Heart right ventricle (tissue), 16 donors: ENCODE results near the gene TIGD7. TPM values are rescaled to one million over a fixed set of nuclear protein-coding genes. Genes with fewer than 3 reads are reported as not detected.

Source experiments
- ATAC-seq, 8 donors: fragments of 200-7000 bp; cut with Tn5 transposase; one replicate each; pipeline ENCODE4 v1.9.1; 2020; ENCODE audit warnings: mild to moderate bottlenecking in 8 of 8, moderate library complexity in 8 of 8, moderate number of reproducible peaks in 1 of 8
- DNase-seq, 2 donors: peaks; one replicate each; pipeline ENCODE4 v3.0.0-alpha.2; 2020
- H3K27ac ChIP-seq, 10 donors: fragments of 200-600 bp; sonication (generic) in 2 of 10; one replicate each; pipeline versions ENCODE4 v1.5.0 to v1.8.0; 2020 to 2022; ENCODE audit warnings: mild to moderate bottlenecking in 3 of 10
- H3K27me3 ChIP-seq, 7 donors: fragments of 200-600 bp; one replicate each; pipeline ENCODE4 v1.8.0; 2021 to 2022; ENCODE audit warnings: mild to moderate bottlenecking in 2 of 7
- H3K36me3 ChIP-seq, 9 donors: fragments of 200-600 bp; sonication (generic) in 1 of 9; one replicate each; pipeline versions ENCODE4 v1.5.0 to v1.8.0; 2020 to 2022; ENCODE audit warnings: mild to moderate bottlenecking in 2 of 9
- H3K4me1 ChIP-seq, 9 donors: fragments of 200-600 bp; sonication (generic) in 1 of 9; one replicate each; pipeline versions ENCODE4 v1.5.0 to v1.8.0; 2020 to 2022; ENCODE audit warnings: mild to moderate bottlenecking in 4 of 9
- H3K4me3 ChIP-seq, 10 donors: fragments of 200-600 bp; sonication (generic) in 2 of 10; one replicate each; pipeline versions ENCODE4 v1.5.0 to v1.8.0; 2020 to 2022; ENCODE audit warnings: mild to moderate bottlenecking in 7 of 10, moderate library complexity in 2 of 10
- H3K9me3 ChIP-seq, 11 donors: fragments of 200-600 bp in 10 of 11; sonication (generic) in 2 of 11; one replicate each; pipeline versions ENCODE4 v1.5.0 to v1.8.0; 2013 to 2022; ENCODE audit warnings: mild to moderate bottlenecking in 2 of 11, control low read depth in 1 of 11, moderate library complexity in 1 of 11
- WGBS, 2 donors: extraction: QIAGEN DNeasy Blood & Tissue Kit; methylation state at CpG; one replicate each; pipeline ENCODE4 v1.1.7; 2013; ENCODE audit warnings: inconsistent platforms in 1 of 2; 5-methylcytosine and 5-hydroxymethylcytosine counted together
- intact Hi-C, 10 donors: fragments of 100-400 bp; cut with DNase I; formaldehyde crosslinking; loops; one replicate each; pipeline versions ENCODE4 v1.11.1 to v1.14.2; 2022
- polyA plus RNA-seq, 2 donors: library from polyadenylated mRNA; stranded (reverse); fragments of 200-250 nt; gene quantifications; one replicate each; pipeline ENCODE4 v1.2.3, GENCODE V29; 2013
- total RNA-seq, 10 donors: library from RNA; stranded (reverse); fragmentation: NEBNext Ultra II Directional in 3 of 10; extraction: Animal tissue kit (Norgen Biotek cat#: 25700) in 3 of 10; gene quantifications; one replicate each; pipeline versions ENCODE4 v1.2.1 to v1.2.4, GENCODE V29; 2021 to 2023
- TF ChIP-seq, protein P1 (sequence below), 9 donors: fragments of 200-600 bp; sonication (generic) in 2 of 9; IDR thresholded peaks; one replicate each; pipeline versions ENCODE4 v1.5.0 to v1.8.0; 2021 to 2022; ENCODE audit warnings: antibody characterized with exemption in 9 of 9, mild to moderate bottlenecking in 5 of 9, moderate library complexity in 1 of 9
- donor health status: Arrhythmogenic right ventricular cardiomyopathy.
- donor health status: ischemic (EF 13 %, LVEDD 7.1; RV severe dilation, severe dysfunction).
- donor health status: healthy with polysubstance abuse.
- donor health status: DM: no; HTN: yes; CAD: no.
- donor health status: DM: no; HTN: no; CAD: no.
- donor health status: ischemic (EF 25% LVEDD 6.9; RV normal size, moderate dysfunction).
- donor health status: ischemic (EF 25% LVEDD 5.7; RV mildly dilated, moderate dysfunction).
- donor health status: healthy.
- donor health status: DM: yes; HTN: yes; CAD: no.
- donor health status: Ischemic cardiomyopathy.
- donor health status: ischemic (EF 35%, LVEDD 5.7; RV mildly dilated, moderate dysfunction).
- donor health status: nonischemic (EF 11% LVEDD 7.7; RV severe dilation, severe dysfunction).
- donor health status: DM: yes; HTN: yes; CAD: no.
- donor health status: PGD.
- donor health status: ischemic (EF 29% LVEDD 5.4; RV normal size, mild dysfunction).
- donor health status: nonischemic (EF 23%, LVEDD 6.1; RV moderate dilation, normal function).

TIGD7 gene
- total and polyA plus RNA-seq, 12 donors, result 4.7 to 11.2 (median 8.3) TPM

DNA sequence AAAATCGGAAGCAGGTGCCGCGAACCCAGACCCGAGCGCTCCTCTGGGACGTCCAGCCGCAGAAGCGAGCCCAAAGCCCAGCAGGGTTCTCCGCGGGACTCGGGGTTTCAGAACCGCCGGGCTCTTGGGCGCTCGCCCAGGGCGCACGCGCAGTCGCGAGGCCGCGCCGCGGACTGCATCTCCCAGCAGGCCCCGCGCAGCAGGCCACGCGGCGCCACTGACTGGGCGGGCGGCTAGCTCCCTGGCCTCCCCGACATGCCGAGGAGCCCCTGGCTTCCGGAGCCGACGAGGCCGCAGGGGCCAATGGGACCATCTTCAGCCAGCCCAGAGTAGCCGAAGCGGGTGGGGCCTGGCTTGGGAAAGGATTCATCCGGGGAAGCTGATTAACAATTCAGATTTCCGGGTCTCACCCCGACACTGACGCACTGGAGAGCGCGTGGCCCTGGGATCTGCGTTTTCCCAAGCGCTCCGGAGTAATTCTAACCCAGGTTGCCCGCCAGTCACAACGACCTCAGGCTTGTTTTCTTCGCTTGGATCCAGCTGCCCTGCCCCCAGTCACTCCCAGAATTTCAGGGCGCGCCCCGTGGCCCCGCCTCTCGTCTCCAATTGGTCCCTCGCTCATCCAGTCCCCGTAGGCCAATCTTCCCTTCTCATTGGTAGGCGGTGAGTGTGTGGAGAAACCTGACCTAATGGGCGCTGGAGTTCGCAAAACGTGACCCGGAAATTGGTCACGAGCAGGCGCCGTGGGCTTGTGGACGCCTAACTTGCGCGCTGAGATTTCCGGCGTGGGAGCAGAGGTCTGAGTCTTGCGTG, 22.3 kb downstream of the TIGD7 start, which contains the start of gene ZNF263:
Gene ZNF263 (plus strand): TSS at position 762 of the 813 bp plus-strand sequence. CDS start 328 bp downstream, outside the sequence.
- 0% methylated on average over 72 of the region's 72 CpGs for WGBS, 2 donors
- Histone ChIP-seq H3K27me3 (no peaks in the 10 kb centered on the region), H3K27ac (peak within 1 kb of the TSS; percentile 98 to 99 (median 99)), H3K4me1 (peaks cover 9 to 32% (median 26%) of the 10 kb centered on the region in 9 donors), H3K9me3 (peaks cover 0 to 36% (median 20%) of the 10 kb centered on the region in 11 donors), H3K4me3 (peak within 1 kb of the TSS; percentile 75 to 100 (median 95)), H3K36me3 (peaks cover 0 to 32% (median 25%) of the 10 kb centered on the region in 9 donors)
- peak; percentile 94 to 98 (median 96) for ATAC-seq
- DNase-seq, result peak; percentile 94 to 97
- TF ChIP-seq, protein P1, sequence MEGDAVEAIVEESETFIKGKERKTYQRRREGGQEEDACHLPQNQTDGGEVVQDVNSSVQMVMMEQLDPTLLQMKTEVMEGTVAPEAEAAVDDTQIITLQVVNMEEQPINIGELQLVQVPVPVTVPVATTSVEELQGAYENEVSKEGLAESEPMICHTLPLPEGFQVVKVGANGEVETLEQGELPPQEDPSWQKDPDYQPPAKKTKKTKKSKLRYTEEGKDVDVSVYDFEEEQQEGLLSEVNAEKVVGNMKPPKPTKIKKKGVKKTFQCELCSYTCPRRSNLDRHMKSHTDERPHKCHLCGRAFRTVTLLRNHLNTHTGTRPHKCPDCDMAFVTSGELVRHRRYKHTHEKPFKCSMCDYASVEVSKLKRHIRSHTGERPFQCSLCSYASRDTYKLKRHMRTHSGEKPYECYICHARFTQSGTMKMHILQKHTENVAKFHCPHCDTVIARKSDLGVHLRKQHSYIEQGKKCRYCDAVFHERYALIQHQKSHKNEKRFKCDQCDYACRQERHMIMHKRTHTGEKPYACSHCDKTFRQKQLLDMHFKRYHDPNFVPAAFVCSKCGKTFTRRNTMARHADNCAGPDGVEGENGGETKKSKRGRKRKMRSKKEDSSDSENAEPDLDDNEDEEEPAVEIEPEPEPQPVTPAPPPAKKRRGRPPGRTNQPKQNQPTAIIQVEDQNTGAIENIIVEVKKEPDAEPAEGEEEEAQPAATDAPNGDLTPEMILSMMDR (IDR thresholded peaks at IDR 0.05), result no peak
- intact Hi-C loops, result loop anchor here in 7 of 10 donors (1.0 to 10.0 kb wide), 6 partner anchors 18 to 174 kb away; partner anchors contain the start of genes TIGD7 (in 2 of the 7), ZNF75A (in 2 of the 7) and ZNF200 (in 1 of the 7)

DNA sequence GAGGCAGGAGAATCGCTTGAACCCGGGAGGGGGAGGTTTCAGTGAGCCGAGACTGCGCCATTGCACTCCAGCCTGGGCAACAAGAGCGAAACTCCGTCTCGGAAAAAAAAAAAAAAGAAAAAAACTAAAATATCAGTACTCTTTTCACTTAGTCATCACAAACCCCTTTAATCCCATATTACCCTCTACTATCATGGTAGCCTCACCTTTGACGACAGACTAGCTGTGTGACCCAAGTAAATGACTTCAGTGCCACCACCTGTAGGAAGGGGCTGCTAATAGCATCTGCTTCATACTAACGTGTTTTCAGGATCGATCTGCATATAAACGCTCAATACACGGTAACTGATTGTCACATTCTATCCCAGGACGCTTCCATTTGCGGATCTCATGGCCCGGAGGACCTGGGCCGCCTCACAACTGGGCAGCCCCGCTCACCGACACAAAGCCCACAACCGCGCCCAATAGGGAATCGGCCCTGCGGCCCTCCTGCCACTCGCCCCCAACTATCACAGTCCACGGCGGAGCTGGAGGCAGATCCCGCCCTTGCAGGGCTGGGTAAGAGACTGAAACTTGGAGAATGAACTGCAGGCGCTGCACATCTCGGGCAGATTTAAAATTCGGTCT, 23.0 kb downstream of the TIGD7 start:
- peak; percentile 30 to 61 (median 38) for ATAC-seq
- H3K36me3 ChIP-seq, result peaks cover 0 to 25% (median 18%) of the 10 kb centered on the region in 9 donors
- H3K4me1 ChIP-seq, result peaks cover 9 to 32% (median 26%) of the 10 kb centered on the region in 9 donors
- WGBS, 2 donors, result 11 to 13% methylated on average over 29 of the region's 29 CpGs
- H3K9me3 ChIP-seq, result peaks cover 0 to 28% (median 13%) of the 10 kb centered on the region in 11 donors
- TF ChIP-seq, protein P1 (IDR thresholded peaks at IDR 0.05), result no peak
- H3K27ac ChIP-seq, result peak overlapping the region; percentile 98 to 99 (median 99)
- intact Hi-C loops, result loop anchor here in 6 of 10 donors (1.0 to 10.0 kb wide), 5 partner anchors 17 to 175 kb away; partner anchors contain the start of genes TIGD7 (in 1 of the 6), ZNF200 (in 1 of the 6) and ZNF75A (in 1 of the 6)
- peak overlapping the region; percentile 75 to 100 (median 95) for H3K4me3 ChIP-seq
- no peaks in the 10 kb centered on the region for H3K27me3 ChIP-seq
- no peak for DNase-seq

DNA sequence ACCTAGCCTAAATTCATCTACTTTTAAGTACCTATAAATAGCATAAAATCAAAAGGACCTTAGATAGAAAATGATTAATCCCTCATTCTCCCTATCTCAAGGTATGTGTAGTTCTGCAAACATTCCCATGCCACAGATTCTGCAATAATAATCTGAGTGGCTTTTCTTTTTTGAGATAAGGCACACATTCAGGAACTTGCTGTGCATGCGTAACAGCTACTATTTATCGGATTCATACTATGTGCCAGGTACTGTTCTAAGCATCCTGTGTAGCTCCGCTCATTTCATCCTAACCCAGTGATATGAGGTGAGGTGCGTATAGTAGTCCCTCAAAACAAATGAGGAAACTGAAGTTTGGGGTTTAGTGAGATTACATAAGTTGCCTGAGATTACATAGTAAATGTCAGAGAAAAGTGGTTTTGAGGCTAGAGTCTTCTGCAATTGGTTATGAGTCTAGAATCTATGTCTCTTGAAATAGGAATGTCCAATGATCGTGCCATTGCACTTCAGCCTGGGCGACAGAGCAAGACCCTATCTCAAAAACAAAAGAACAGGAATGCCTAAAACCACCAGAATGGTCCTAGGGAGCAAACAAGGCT, 23.9 kb downstream of the TIGD7 start:
- no peak overlapping the region for H3K27ac ChIP-seq
- H3K4me3 ChIP-seq, result no peak overlapping the region
- no peaks in the 10 kb centered on the region for H3K27me3 ChIP-seq
- H3K9me3 ChIP-seq, result peaks cover 0 to 19% (median 4%) of the 10 kb centered on the region in 11 donors
- no peak for ATAC-seq
- H3K4me1 ChIP-seq, result peaks cover 9 to 32% (median 26%) of the 10 kb centered on the region in 9 donors
- intact Hi-C loops, result loop anchor here in 2 of 10 donors (5.0 to 10.0 kb wide), 2 partner anchors 47 to 176 kb away; partner anchors contain the start of gene ZNF200 (in 1 of the 2)
- 93 to 94% methylated on average over 6 of the region's 6 CpGs for WGBS, 2 donors
- TF ChIP-seq, protein P1 (IDR thresholded peaks at IDR 0.05), result no peak
- DNase-seq, result no peak
- H3K36me3 ChIP-seq, result peaks cover 0 to 16% (median 9%) of the 10 kb centered on the region in 9 donors

DNA sequence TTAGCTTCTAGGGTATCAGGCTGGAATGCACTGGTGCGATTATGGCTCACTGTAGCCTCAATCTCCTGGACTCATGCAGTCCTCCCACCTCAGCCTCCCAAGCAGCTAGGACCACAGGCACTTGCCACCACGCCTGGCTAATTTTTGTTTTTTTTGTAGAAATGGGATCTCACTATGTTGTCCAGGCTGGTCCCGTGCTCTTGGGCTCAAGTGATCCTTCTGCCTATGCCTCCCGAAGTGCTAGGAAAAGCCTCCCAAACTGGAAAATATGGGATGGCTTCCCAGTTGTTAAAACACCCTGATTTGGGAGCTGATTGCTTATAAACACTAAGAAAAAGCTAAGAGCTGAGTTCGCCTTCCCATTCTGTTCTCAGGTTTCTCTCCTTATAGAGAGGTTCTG, 28.6 kb downstream of the TIGD7 start:
- intact Hi-C loops, result no loop called here
- 86% methylated on average over 5 of the region's 5 CpGs for WGBS, 2 donors
- DNase-seq, result no peak

More for the DNA sequence above, 28.6 kb downstream of the TIGD7 start:
- H3K27me3 ChIP-seq, result no peaks in the 10 kb centered on the region
- H3K27ac ChIP-seq, result no peak overlapping the region
- TF ChIP-seq, protein P1 (IDR thresholded peaks at IDR 0.05), result no peak
- peaks cover 0 to 5% (median under 1%) of the 10 kb centered on the region in 9 donors for H3K4me1 ChIP-seq
- ATAC-seq, result no peak
- H3K36me3 ChIP-seq, result no peaks in the 10 kb centered on the region
- H3K9me3 ChIP-seq, result peaks cover 0 to 36% (median 0%) of the 10 kb centered on the region in 11 donors
- no peak overlapping the region for H3K4me3 ChIP-seq
